ENCODE data around the gene MCM5. TPM values are rescaled to one million over a fixed set of nuclear protein-coding genes. Genes with fewer than 3 reads are reported as not detected.
"Not testable (repeated sequence)": the region's sequence is repeated elsewhere in the genome, so short reads cannot be mapped to it uniquely, and the experiment has no call there.

The MCM5 gene
- total and polyA plus RNA-seq, 2 experiments from 2014 or later = 26.2 to 82.1 TPM

DNA sequence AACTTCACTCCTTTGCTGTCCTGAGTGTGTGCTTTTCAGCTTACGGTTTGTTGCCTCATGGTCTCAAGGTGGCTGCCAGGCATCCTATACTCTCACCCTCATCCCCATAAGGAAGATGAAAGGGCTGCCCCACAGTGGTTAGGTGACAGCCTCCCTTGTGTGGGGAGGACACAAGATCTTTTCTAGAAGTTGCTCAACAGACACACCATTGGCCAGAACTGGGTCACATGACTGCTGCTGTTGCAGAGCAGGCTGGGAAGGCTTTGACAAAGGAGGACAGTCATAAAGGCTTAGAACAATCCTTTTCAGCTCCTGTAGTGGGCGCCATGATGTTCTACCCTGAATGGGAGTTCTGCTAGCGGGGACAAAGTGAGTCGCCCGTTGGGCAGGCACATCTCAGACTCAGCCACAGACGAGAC lies 71.0 kb downstream of the MCM5 start:
- H3K27me3 ChIP-seq = no peaks in the 10 kb centered on the region
- TF ChIP-seq CTCF (IDR thresholded peaks at IDR 0.05; ENCODE audit: low read depth, low read length) = no peak
- H3K9me3 ChIP-seq (ENCODE audit: low read depth) = no peaks in the 10 kb centered on the region
- no peak for DNase-seq (ENCODE audit: low read depth in 1 of 2, low spot score in 1 of 2)
- no peaks in the 10 kb centered on the region for H3K36me3 ChIP-seq
- no peak overlapping the region for H3K27ac ChIP-seq
- no peak overlapping the region for H3K4me3 ChIP-seq
- no peaks in the 10 kb centered on the region for H3K4me1 ChIP-seq (ENCODE audit: low read depth)

- H3K27ac ChIP-seq; H3K9me3 ChIP-seq (ENCODE audit: low read depth); DNase-seq (ENCODE audit: low read depth in 1 of 2, low spot score in 1 of 2): not testable (repeated sequence)
Measured at GRCh38 chr22:35471566-35471965, 71.6 kb downstream of the MCM5 start.

DNA sequence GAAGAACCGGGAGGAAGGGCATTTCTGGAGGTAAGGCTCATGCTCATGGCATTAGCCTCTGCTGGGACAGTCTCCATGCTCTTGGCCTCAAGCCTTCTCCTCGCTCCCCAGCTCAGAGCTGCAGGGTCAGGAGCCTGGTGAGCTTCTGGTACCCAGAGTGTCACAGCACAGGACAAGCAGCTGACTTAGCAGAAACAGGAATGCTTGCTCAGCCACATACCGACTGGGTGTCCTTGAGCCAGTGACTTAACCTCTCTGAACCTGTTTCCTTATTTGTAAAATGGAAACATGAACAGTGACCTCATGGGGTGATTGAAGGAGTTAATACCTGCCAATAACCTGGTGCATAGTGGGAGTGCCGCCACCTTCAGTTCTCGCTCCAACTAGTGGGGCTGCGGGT lies 72.5 kb downstream of the MCM5 start:
- Histone ChIP-seq H3K27ac (no peak overlapping the region), H3K27me3 (no peaks in the 10 kb centered on the region), H3K36me3 (no peaks in the 10 kb centered on the region), H3K9me3 (ENCODE audit: low read depth) (no peaks in the 10 kb centered on the region), H3K4me1 (ENCODE audit: low read depth) (no peaks in the 10 kb centered on the region), H3K4me3 (no peak overlapping the region)
- DNase-seq (ENCODE audit: low read depth in 1 of 2, low spot score in 1 of 2) = no peak
- no peak for TF ChIP-seq CTCF (IDR thresholded peaks at IDR 0.05; ENCODE audit: low read depth, low read length)

More at GRCh38 chr22:35471566-35471965, 71.6 kb downstream of the MCM5 start:
- not testable (repeated sequence) for H3K4me3 ChIP-seq; H3K27me3 ChIP-seq; H3K36me3 ChIP-seq; H3K4me1 ChIP-seq (ENCODE audit: low read depth)

DNA sequence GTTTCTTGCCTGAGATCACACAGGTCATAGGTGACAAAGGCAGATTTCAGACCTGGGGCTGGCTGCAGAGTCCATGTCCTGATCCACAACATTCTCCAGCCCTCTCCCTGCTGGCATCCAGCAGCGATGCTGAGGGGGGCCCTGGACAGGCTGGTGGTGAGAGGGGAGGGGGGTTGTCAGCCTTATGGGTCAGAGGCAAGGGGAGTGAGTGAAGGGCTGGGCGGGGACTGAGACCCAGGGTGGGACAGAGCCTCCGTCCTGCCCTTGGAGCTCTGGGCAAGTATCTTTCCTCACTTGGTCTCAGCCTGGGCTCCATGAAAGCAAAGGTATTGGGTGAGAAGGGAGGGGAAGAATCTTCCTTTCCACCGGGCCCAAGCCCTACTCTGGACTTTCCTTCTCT lies 74.0 kb downstream of the MCM5 start:
- H3K27me3 ChIP-seq = no peaks in the 10 kb centered on the region
- TF ChIP-seq CTCF (IDR thresholded peaks at IDR 0.05; ENCODE audit: low read depth, low read length) = no peak

More for the DNA sequence above, 74.0 kb downstream of the MCM5 start:
- Histone ChIP-seq H3K4me3 (no peak overlapping the region), H3K36me3 (no peaks in the 10 kb centered on the region), H3K9me3 (ENCODE audit: low read depth) (no peaks in the 10 kb centered on the region), H3K27ac (no peak overlapping the region), H3K4me1 (ENCODE audit: low read depth) (no peaks in the 10 kb centered on the region)
- no peak for DNase-seq (ENCODE audit: low read depth in 1 of 2, low spot score in 1 of 2)

Other genes starting within 250 kb of the MCM5 start
- gene HMGXB4, start 142.6 kb upstream of the MCM5 start, total RNA-seq = 8.1 and 17.7 TPM in 2 replicates
- 16.8 and 21.1 TPM in 2 replicates for gene HMGXB4, start 142.6 kb upstream of the MCM5 start, polyA plus RNA-seq
- 66.3 and 107 TPM in 2 replicates for gene TOM1, start 100.2 kb upstream of the MCM5 start, total RNA-seq
- 76.2 and 84.9 TPM in 2 replicates for gene TOM1, start 100.2 kb upstream of the MCM5 start, polyA plus RNA-seq
- gene HMOX1, start 19.0 kb upstream of the MCM5 start, total RNA-seq = 1.5 and 2.1 TPM in 2 replicates
- gene HMOX1, start 19.0 kb upstream of the MCM5 start, polyA plus RNA-seq = 1.6 and 3.3 TPM in 2 replicates
- 1.1 and 1.2 TPM in 2 replicates for gene RASD2, start 140.7 kb downstream of the MCM5 start, total RNA-seq
- 0.61 and 2.3 TPM in 2 replicates for gene RASD2, start 140.7 kb downstream of the MCM5 start, polyA plus RNA-seq
- gene MB, start 217.2 kb downstream of the MCM5 start, total RNA-seq = 952 and 1,065 TPM in 2 replicates
- gene MB, start 217.2 kb downstream of the MCM5 start, polyA plus RNA-seq = 829 and 1,030 TPM in 2 replicates
- gene APOL6, start 248.3 kb downstream of the MCM5 start, total RNA-seq = not detected in 2 replicates
- 0.07 TPM in 1 of 2 replicates, not detected in the other for gene APOL6, start 248.3 kb downstream of the MCM5 start, polyA plus RNA-seq